ENCODE measurements around the gene OPALIN.

The OPALIN gene

GRCh38 chr10:96357038-96357620, 1.7 kb downstream of the OPALIN start:
- no peak overlapping the region for H3K9ac ChIP-seq (ENCODE audit: low read length)
- H3K36me3 ChIP-seq (ENCODE audit: control insufficient read depth, insufficient read depth, low read length) = no peaks in the 10 kb centered on the region
- no peaks in the 10 kb centered on the region for H3K9me3 ChIP-seq (ENCODE audit: control insufficient read depth, insufficient read depth, low read depth, low read length)
- H3K4me3 ChIP-seq (ENCODE audit: low read depth, low read length) = no peak overlapping the region
- H3K27me3 ChIP-seq (ENCODE audit: control insufficient read depth, insufficient read depth, low read length) = no peaks in the 10 kb centered on the region
- H3K4me1 ChIP-seq (ENCODE audit: control insufficient read depth, insufficient read depth, low read length) = no peaks in the 10 kb centered on the region
- no peak overlapping the region for H3K27ac ChIP-seq (ENCODE audit: low read depth, low read length)

- H3K27ac ChIP-seq (ENCODE audit: low read depth, low read length) = no peak overlapping the region
These were observed 6.2 kb downstream of the OPALIN start for GRCh38 chr10:96352582-96352981.

GRCh38 chr10:96352027-96352426, 6.8 kb downstream of the OPALIN start:
- Histone ChIP-seq H3K9me3 (ENCODE audit: control insufficient read depth, insufficient read depth, low read depth, low read length) (no peaks in the 10 kb centered on the region), H3K27me3 (ENCODE audit: control insufficient read depth, insufficient read depth, low read length) (no peaks in the 10 kb centered on the region), H3K9ac (ENCODE audit: low read length) (no peak overlapping the region), H3K4me3 (ENCODE audit: low read depth, low read length) (no peak overlapping the region), H3K4me1 (ENCODE audit: control insufficient read depth, insufficient read depth, low read length) (no peaks in the 10 kb centered on the region), H3K36me3 (ENCODE audit: control insufficient read depth, insufficient read depth, low read length) (no peaks in the 10 kb centered on the region), H3K27ac (ENCODE audit: low read depth, low read length) (no peak overlapping the region)

More at GRCh38 chr10:96352582-96352981, 6.2 kb downstream of the OPALIN start:
- Histone ChIP-seq H3K4me3 (ENCODE audit: low read depth, low read length) (no peak overlapping the region), H3K9me3 (ENCODE audit: control insufficient read depth, insufficient read depth, low read depth, low read length) (no peaks in the 10 kb centered on the region), H3K9ac (ENCODE audit: low read length) (no peak overlapping the region), H3K27me3 (ENCODE audit: control insufficient read depth, insufficient read depth, low read length) (no peaks in the 10 kb centered on the region), H3K4me1 (ENCODE audit: control insufficient read depth, insufficient read depth, low read length) (no peaks in the 10 kb centered on the region), H3K36me3 (ENCODE audit: control insufficient read depth, insufficient read depth, low read length) (no peaks in the 10 kb centered on the region)

DNA sequence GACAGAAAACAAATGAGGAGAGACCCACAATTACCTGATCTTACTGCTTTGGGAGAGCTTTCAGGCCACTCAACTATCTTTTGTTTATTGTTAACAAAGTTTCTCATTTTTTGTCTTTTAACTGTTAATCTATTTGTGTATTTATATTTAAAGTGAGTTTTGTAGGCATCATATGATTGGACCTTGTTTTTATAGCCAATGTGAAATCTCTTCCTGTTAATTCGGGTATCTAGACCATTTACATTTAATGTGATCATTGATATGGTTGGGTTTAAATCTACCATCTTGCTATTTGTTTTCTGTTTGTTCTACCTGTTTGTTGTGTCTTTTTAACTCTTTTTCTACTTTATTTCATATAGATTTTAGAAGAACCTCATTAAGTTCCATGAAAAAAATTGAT, 12.5 kb downstream of the OPALIN start:
- Histone ChIP-seq H3K36me3 (ENCODE audit: control insufficient read depth, insufficient read depth, low read length) (no peaks in the 10 kb centered on the region), H3K27me3 (ENCODE audit: control insufficient read depth, insufficient read depth, low read length) (no peaks in the 10 kb centered on the region), H3K4me1 (ENCODE audit: control insufficient read depth, insufficient read depth, low read length) (peaks cover 12% of the 10 kb centered on the region), H3K27ac (ENCODE audit: low read depth, low read length) (no peak overlapping the region), H3K9ac (ENCODE audit: low read length) (no peak overlapping the region), H3K4me3 (ENCODE audit: low read depth, low read length) (no peak overlapping the region), H3K9me3 (ENCODE audit: control insufficient read depth, insufficient read depth, low read depth, low read length) (peaks cover 16% of the 10 kb centered on the region)

- H3K36me3 ChIP-seq (ENCODE audit: control insufficient read depth, insufficient read depth, low read length) = no peaks in the 10 kb centered on the region
- peaks cover 16% of the 10 kb centered on the region for H3K9me3 ChIP-seq (ENCODE audit: control insufficient read depth, insufficient read depth, low read depth, low read length)
- no peak overlapping the region for H3K27ac ChIP-seq (ENCODE audit: low read depth, low read length)
- no peaks in the 10 kb centered on the region for H3K27me3 ChIP-seq (ENCODE audit: control insufficient read depth, insufficient read depth, low read length)
- H3K9ac ChIP-seq (ENCODE audit: low read length) = no peak overlapping the region
- peaks cover 21% of the 10 kb centered on the region for H3K4me1 ChIP-seq (ENCODE audit: control insufficient read depth, insufficient read depth, low read length)
- H3K4me3 ChIP-seq (ENCODE audit: low read depth, low read length) = no peak overlapping the region
These were observed 13.6 kb downstream of the OPALIN start for GRCh38 chr10:96345222-96345621.

DNA sequence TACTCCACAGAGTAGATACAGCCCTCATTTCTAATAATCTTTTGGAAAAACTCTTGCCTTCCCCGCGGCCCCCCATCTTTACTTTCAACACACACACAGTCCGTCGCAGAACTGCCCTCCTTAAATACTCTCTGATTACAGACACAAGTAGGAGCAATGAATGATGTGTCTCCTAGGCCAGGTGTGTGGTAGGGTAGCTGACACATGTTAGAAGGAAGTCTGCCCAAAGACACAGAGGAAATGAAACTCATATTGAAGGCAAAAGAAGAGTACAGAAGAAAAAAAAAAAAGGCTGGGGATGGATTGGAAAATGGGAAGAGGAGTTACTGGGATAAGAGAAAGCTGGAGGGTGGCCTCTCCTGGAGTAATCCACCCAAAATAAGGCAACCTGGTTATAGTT, 14.6 kb downstream of the OPALIN start:
- Histone ChIP-seq H3K36me3 (ENCODE audit: control insufficient read depth, insufficient read depth, low read length) (no peaks in the 10 kb centered on the region), H3K27me3 (ENCODE audit: control insufficient read depth, insufficient read depth, low read length) (no peaks in the 10 kb centered on the region), H3K9me3 (ENCODE audit: control insufficient read depth, insufficient read depth, low read depth, low read length) (peaks cover 16% of the 10 kb centered on the region), H3K4me1 (ENCODE audit: control insufficient read depth, insufficient read depth, low read length) (peaks cover 29% of the 10 kb centered on the region), H3K27ac (ENCODE audit: low read depth, low read length) (no peak overlapping the region), H3K9ac (ENCODE audit: low read length) (no peak overlapping the region), H3K4me3 (ENCODE audit: low read depth, low read length) (no peak overlapping the region)

- Histone ChIP-seq H3K27me3 (ENCODE audit: control insufficient read depth, insufficient read depth, low read length) (no peaks in the 10 kb centered on the region), H3K4me1 (ENCODE audit: control insufficient read depth, insufficient read depth, low read length) (peaks cover 38% of the 10 kb centered on the region), H3K9ac (ENCODE audit: low read length) (no peak overlapping the region), H3K27ac (ENCODE audit: low read depth, low read length) (no peak overlapping the region), H3K36me3 (ENCODE audit: control insufficient read depth, insufficient read depth, low read length) (no peaks in the 10 kb centered on the region), H3K9me3 (ENCODE audit: control insufficient read depth, insufficient read depth, low read depth, low read length) (peaks cover 16% of the 10 kb centered on the region), H3K4me3 (ENCODE audit: low read depth, low read length) (no peak overlapping the region)
These were observed 16.4 kb downstream of the OPALIN start for GRCh38 chr10:96342402-96342801.

GRCh38 chr10:96341219-96342182, 17.3 kb downstream of the OPALIN start:
- Histone ChIP-seq H3K9me3 (ENCODE audit: control insufficient read depth, insufficient read depth, low read depth, low read length) (peaks cover 14% of the 10 kb centered on the region), H3K27ac (ENCODE audit: low read depth, low read length) (no peak overlapping the region), H3K4me1 (ENCODE audit: control insufficient read depth, insufficient read depth, low read length) (peaks cover 38% of the 10 kb centered on the region), H3K9ac (ENCODE audit: low read length) (peak overlapping the region; percentile 30), H3K36me3 (ENCODE audit: control insufficient read depth, insufficient read depth, low read length) (no peaks in the 10 kb centered on the region), H3K27me3 (ENCODE audit: control insufficient read depth, insufficient read depth, low read length) (no peaks in the 10 kb centered on the region), H3K4me3 (ENCODE audit: low read depth, low read length) (no peak overlapping the region)

DNA sequence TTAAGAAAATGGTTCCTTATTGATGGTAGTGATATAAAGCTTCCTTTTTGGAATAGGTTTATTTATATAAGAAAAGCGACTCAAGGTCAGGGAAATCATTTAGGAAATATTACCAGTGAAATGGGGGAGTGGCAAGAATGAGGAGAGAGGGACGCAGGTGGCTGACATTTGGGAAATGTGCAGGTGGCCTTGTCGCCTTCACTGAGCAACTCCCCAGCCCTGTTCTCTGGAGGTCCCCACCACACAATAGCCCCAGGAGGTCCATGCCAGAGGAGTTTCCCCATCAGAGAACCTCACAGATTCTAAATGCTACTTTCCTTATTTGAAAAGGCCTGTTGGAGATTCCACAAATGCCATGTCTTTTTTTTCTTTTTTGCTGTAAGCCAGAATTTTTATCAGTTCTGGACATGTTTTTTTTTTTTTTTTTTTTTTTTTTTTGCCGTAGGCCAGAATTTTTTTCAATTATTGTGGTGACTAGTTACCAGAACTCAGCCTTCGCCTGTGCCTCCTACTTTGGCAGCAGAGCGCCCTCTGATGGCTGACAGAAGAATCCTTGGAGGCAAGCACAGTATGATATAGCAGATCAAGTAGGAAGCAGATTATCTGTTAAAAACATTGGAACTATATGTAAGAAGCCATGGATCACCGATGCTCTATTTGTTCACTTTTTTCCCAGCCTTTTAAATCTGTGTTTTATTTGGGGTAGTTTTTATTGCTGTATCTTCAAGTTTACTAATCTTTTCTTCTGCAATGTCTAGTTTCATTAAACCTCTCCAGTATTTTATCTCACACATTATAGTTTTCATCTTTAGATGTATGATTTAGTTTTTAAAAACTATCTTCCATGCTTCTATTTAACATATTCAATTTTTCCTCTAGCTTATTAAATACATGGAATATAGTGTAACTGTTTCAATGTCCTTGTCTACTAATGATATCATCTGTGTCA, 18.6 kb downstream of the OPALIN start:
- Histone ChIP-seq H3K4me1 (ENCODE audit: control insufficient read depth, insufficient read depth, low read length) (peaks cover 36% of the 10 kb centered on the region), H3K9ac (ENCODE audit: low read length) (no peak overlapping the region), H3K4me3 (ENCODE audit: low read depth, low read length) (no peak overlapping the region), H3K27ac (ENCODE audit: low read depth, low read length) (no peak overlapping the region), H3K36me3 (ENCODE audit: control insufficient read depth, insufficient read depth, low read length) (no peaks in the 10 kb centered on the region), H3K9me3 (ENCODE audit: control insufficient read depth, insufficient read depth, low read depth, low read length) (peaks cover 3% of the 10 kb centered on the region; the same call in 1 of the 2 replicates), H3K27me3 (ENCODE audit: control insufficient read depth, insufficient read depth, low read length) (no peaks in the 10 kb centered on the region)

DNA sequence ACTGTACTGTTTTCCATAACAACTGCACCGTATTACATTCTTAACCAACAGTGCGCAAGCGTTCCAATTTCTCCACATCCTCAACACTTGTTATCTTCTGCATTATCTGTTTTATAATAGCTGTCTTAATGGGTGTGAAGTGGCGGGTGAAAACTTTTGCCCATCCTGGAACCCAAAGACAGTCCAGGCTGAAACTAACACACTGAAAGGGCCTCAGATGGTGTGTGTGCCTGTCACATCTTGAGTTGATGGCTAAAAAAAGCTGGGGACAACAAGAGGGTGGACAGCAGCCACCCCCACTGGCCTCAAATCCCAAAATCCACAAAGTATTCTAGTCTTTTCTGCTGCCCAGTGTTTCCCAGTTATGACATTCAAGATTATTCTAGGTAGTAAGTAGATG, 19.4 kb downstream of the OPALIN start:
- Histone ChIP-seq H3K4me1 (ENCODE audit: control insufficient read depth, insufficient read depth, low read length) (peaks cover 34% of the 10 kb centered on the region), H3K9me3 (ENCODE audit: control insufficient read depth, insufficient read depth, low read depth, low read length) (no peaks in the 10 kb centered on the region; the same call in 1 of the 2 replicates), H3K4me3 (ENCODE audit: low read depth, low read length) (no peak overlapping the region), H3K27ac (ENCODE audit: low read depth, low read length) (no peak overlapping the region), H3K36me3 (ENCODE audit: control insufficient read depth, insufficient read depth, low read length) (no peaks in the 10 kb centered on the region), H3K9ac (ENCODE audit: low read length) (no peak overlapping the region), H3K27me3 (ENCODE audit: control insufficient read depth, insufficient read depth, low read length) (no peaks in the 10 kb centered on the region)

Data from HUES6 (cell line).